ENCODE results near the gene ADH6. TPM values are rescaled to one million over a fixed set of nuclear protein-coding genes. Genes with fewer than 3 reads are reported as not detected.

Gene ADH6
- total RNA-seq, 2 experiments from 2014 or later, result not detected

GRCh38 chr4:99185581-99185980, 33.5 kb downstream of the ADH6 start:
- DNase-seq, result no peak
- CTCF ChIA-PET, result interaction anchor here (0.7 kb wide), 1 partner anchor 29 kb away, joined by 3 read pairs; no protein-coding TSS in a partner anchor
- H3K4me3 Mint-ChIP-seq, result no peak overlapping the region
- intact Hi-C loops (cut with micrococcal nuclease), result no loop called here
- H3K27me3 Mint-ChIP-seq (ENCODE audit: low read depth), result no peaks in the 10 kb centered on the region
- no peak overlapping the region for H3K27ac Mint-ChIP-seq
- H3K36me3 Mint-ChIP-seq (ENCODE audit: low read depth), result peaks cover 2% of the 10 kb centered on the region
- H3K9me3 Mint-ChIP-seq, result peaks cover 17% of the 10 kb centered on the region
- no peaks in the 10 kb centered on the region for H3K4me1 Mint-ChIP-seq (ENCODE audit: low read depth)

- H3K4me3 Mint-ChIP-seq, result no peak overlapping the region
- no peak for DNase-seq
- H3K36me3 Mint-ChIP-seq (ENCODE audit: low read depth), result peaks cover 4% of the 10 kb centered on the region
- peaks cover 8% of the 10 kb centered on the region for H3K9me3 Mint-ChIP-seq
- intact Hi-C loops (cut with micrococcal nuclease), result no loop called here
- no peak overlapping the region for H3K27ac Mint-ChIP-seq
- no peaks in the 10 kb centered on the region for H3K4me1 Mint-ChIP-seq (ENCODE audit: low read depth)
- no peaks in the 10 kb centered on the region for H3K27me3 Mint-ChIP-seq (ENCODE audit: low read depth)
- CTCF ChIA-PET, result no interaction called here
These were observed 38.5 kb downstream of the ADH6 start for GRCh38 chr4:99180382-99181070.

GRCh38 chr4:99179626-99180025, 39.4 kb downstream of the ADH6 start:
- H3K9me3 Mint-ChIP-seq, result peaks cover 6% of the 10 kb centered on the region
- no peaks in the 10 kb centered on the region for H3K4me1 Mint-ChIP-seq (ENCODE audit: low read depth)
- intact Hi-C loops (cut with micrococcal nuclease), result no loop called here
- H3K27ac Mint-ChIP-seq, result no peak overlapping the region
- CTCF ChIA-PET, result no interaction called here
- H3K4me3 Mint-ChIP-seq, result no peak overlapping the region
- no peak for DNase-seq
- H3K27me3 Mint-ChIP-seq (ENCODE audit: low read depth), result no peaks in the 10 kb centered on the region
- H3K36me3 Mint-ChIP-seq (ENCODE audit: low read depth), result peaks cover 4% of the 10 kb centered on the region

GRCh38 chr4:99179178-99179577, 39.9 kb downstream of the ADH6 start:
- no peaks in the 10 kb centered on the region for H3K27me3 Mint-ChIP-seq (ENCODE audit: low read depth)

GRCh38 chr4:99166544-99166943, 52.5 kb downstream of the ADH6 start:
- Mint-ChIP-seq H3K9me3 (no peaks in the 10 kb centered on the region), H3K36me3 (ENCODE audit: low read depth) (no peaks in the 10 kb centered on the region), H3K4me1 (ENCODE audit: low read depth) (no peaks in the 10 kb centered on the region), H3K27ac (no peak overlapping the region), H3K4me3 (no peak overlapping the region), H3K27me3 (ENCODE audit: low read depth) (no peaks in the 10 kb centered on the region)
- CTCF ChIA-PET, result no interaction called here
- no peak for DNase-seq
- intact Hi-C loops (cut with micrococcal nuclease), result no loop called here

More at GRCh38 chr4:99179178-99179577, 39.9 kb downstream of the ADH6 start:
- no peak overlapping the region for H3K27ac Mint-ChIP-seq
- CTCF ChIA-PET, result no interaction called here
- H3K4me1 Mint-ChIP-seq (ENCODE audit: low read depth), result no peaks in the 10 kb centered on the region
- peaks cover 7% of the 10 kb centered on the region for H3K9me3 Mint-ChIP-seq
- H3K4me3 Mint-ChIP-seq, result no peak overlapping the region
- DNase-seq, result no peak
- peaks cover 4% of the 10 kb centered on the region for H3K36me3 Mint-ChIP-seq (ENCODE audit: low read depth)
- intact Hi-C loops (cut with micrococcal nuclease), result no loop called here

GRCh38 chr4:99165978-99166377, 53.1 kb downstream of the ADH6 start:
- intact Hi-C loops (cut with micrococcal nuclease), result no loop called here
- no peak overlapping the region for H3K4me3 Mint-ChIP-seq
- no peaks in the 10 kb centered on the region for H3K36me3 Mint-ChIP-seq (ENCODE audit: low read depth)
- H3K9me3 Mint-ChIP-seq, result no peaks in the 10 kb centered on the region
- no peak overlapping the region for H3K27ac Mint-ChIP-seq
- CTCF ChIA-PET, result no interaction called here
- H3K27me3 Mint-ChIP-seq (ENCODE audit: low read depth), result no peaks in the 10 kb centered on the region
- H3K4me1 Mint-ChIP-seq (ENCODE audit: low read depth), result no peaks in the 10 kb centered on the region
- DNase-seq, result no peak

- intact Hi-C loops (cut with micrococcal nuclease), result no loop called here
- H3K36me3 Mint-ChIP-seq (ENCODE audit: low read depth), result no peaks in the 10 kb centered on the region
- H3K27me3 Mint-ChIP-seq (ENCODE audit: low read depth), result no peaks in the 10 kb centered on the region
- H3K9me3 Mint-ChIP-seq, result no peaks in the 10 kb centered on the region
- H3K27ac Mint-ChIP-seq, result no peak overlapping the region
- CTCF ChIA-PET, result no interaction called here
- H3K4me1 Mint-ChIP-seq (ENCODE audit: low read depth), result no peaks in the 10 kb centered on the region
- no peak overlapping the region for H3K4me3 Mint-ChIP-seq
- DNase-seq, result no peak
These were observed 57.5 kb downstream of the ADH6 start for GRCh38 chr4:99161373-99162099.

- no peaks in the 10 kb centered on the region for H3K36me3 Mint-ChIP-seq (ENCODE audit: low read depth)
- no peaks in the 10 kb centered on the region for H3K27me3 Mint-ChIP-seq (ENCODE audit: low read depth)
- H3K27ac Mint-ChIP-seq, result no peak overlapping the region
- DNase-seq, result no peak
- no peak overlapping the region for H3K4me3 Mint-ChIP-seq
- intact Hi-C loops (cut with micrococcal nuclease), result no loop called here
- no peaks in the 10 kb centered on the region for H3K9me3 Mint-ChIP-seq
- CTCF ChIA-PET, result no interaction called here
- no peaks in the 10 kb centered on the region for H3K4me1 Mint-ChIP-seq (ENCODE audit: low read depth)
These were observed 59.3 kb downstream of the ADH6 start for GRCh38 chr4:99159699-99160098.

GRCh38 chr4:99157478-99157935, 61.5 kb downstream of the ADH6 start:
- H3K4me3 Mint-ChIP-seq, result no peak overlapping the region

GRCh38 chr4:99156992-99157391, 62.1 kb downstream of the ADH6 start:
- no peak overlapping the region for H3K4me3 Mint-ChIP-seq
- H3K9me3 Mint-ChIP-seq, result no peaks in the 10 kb centered on the region
- H3K4me1 Mint-ChIP-seq (ENCODE audit: low read depth), result no peaks in the 10 kb centered on the region
- CTCF ChIA-PET, result interaction anchor here (0.6 kb wide), 2 partner anchors 28 to 56 kb away, joined by 3 read pairs; no protein-coding TSS in a partner anchor
- DNase-seq, result no peak
- intact Hi-C loops (cut with micrococcal nuclease), result no loop called here
- H3K27me3 Mint-ChIP-seq (ENCODE audit: low read depth), result no peaks in the 10 kb centered on the region
- no peak overlapping the region for H3K27ac Mint-ChIP-seq
- no peaks in the 10 kb centered on the region for H3K36me3 Mint-ChIP-seq (ENCODE audit: low read depth)

More at GRCh38 chr4:99157478-99157935, 61.5 kb downstream of the ADH6 start:
- H3K27me3 Mint-ChIP-seq (ENCODE audit: low read depth), result no peaks in the 10 kb centered on the region
- intact Hi-C loops (cut with micrococcal nuclease), result no loop called here
- no peaks in the 10 kb centered on the region for H3K36me3 Mint-ChIP-seq (ENCODE audit: low read depth)
- CTCF ChIA-PET, result interaction anchor here (0.6 kb wide), 1 partner anchor 56 kb away, joined by 3 read pairs; no protein-coding TSS in a partner anchor
- no peak overlapping the region for H3K27ac Mint-ChIP-seq
- H3K9me3 Mint-ChIP-seq, result no peaks in the 10 kb centered on the region
- no peak for DNase-seq
- H3K4me1 Mint-ChIP-seq (ENCODE audit: low read depth), result no peaks in the 10 kb centered on the region

- Mint-ChIP-seq H3K9me3 (no peaks in the 10 kb centered on the region), H3K27ac (no peak overlapping the region), H3K4me1 (ENCODE audit: low read depth) (peaks cover 2% of the 10 kb centered on the region), H3K4me3 (no peak overlapping the region), H3K36me3 (ENCODE audit: low read depth) (no peaks in the 10 kb centered on the region), H3K27me3 (ENCODE audit: low read depth) (no peaks in the 10 kb centered on the region)
- no peak for DNase-seq
- intact Hi-C loops (cut with micrococcal nuclease), result no loop called here
- CTCF ChIA-PET, result no interaction called here
These were observed 64.2 kb downstream of the ADH6 start for GRCh38 chr4:99154658-99155342.

Data from activated naive CD4-positive, alpha-beta T cell treated with anti-CD3 and anti-CD28 coated beads for 36 hours (primary cell).